Measurements from ENCODE around the gene TSR2.

Gene TSR2

DNA sequence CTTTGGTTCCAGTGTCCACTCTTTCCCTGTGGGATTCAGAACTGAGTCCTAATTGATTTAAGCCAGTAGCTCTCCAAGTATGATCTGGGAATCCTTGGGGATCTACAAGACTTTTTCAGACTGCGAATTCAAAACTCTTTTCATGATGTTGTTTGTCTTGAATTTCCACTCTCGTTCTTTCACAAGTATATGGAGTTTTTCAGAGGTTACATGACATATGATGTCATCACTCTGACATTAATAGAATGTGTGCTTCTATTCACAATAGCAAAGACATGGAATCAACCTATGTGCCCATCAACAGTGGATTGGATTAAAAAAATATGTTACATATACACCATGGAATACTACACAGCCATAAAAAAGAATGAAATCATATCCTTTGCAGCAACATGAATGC, 23.2 kb upstream of the TSR2 start:
- DNase-seq (ENCODE audit: low read depth), result no peak
- H3K4me3 ChIP-seq (ENCODE audit: low read depth, low read length), result no peak overlapping the region
- TF ChIP-seq, protein P1, sequence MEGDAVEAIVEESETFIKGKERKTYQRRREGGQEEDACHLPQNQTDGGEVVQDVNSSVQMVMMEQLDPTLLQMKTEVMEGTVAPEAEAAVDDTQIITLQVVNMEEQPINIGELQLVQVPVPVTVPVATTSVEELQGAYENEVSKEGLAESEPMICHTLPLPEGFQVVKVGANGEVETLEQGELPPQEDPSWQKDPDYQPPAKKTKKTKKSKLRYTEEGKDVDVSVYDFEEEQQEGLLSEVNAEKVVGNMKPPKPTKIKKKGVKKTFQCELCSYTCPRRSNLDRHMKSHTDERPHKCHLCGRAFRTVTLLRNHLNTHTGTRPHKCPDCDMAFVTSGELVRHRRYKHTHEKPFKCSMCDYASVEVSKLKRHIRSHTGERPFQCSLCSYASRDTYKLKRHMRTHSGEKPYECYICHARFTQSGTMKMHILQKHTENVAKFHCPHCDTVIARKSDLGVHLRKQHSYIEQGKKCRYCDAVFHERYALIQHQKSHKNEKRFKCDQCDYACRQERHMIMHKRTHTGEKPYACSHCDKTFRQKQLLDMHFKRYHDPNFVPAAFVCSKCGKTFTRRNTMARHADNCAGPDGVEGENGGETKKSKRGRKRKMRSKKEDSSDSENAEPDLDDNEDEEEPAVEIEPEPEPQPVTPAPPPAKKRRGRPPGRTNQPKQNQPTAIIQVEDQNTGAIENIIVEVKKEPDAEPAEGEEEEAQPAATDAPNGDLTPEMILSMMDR (IDR thresholded peaks at IDR 0.05; ENCODE audit: control insufficient read depth, extremely low read depth, insufficient read depth), result no peak

DNA sequence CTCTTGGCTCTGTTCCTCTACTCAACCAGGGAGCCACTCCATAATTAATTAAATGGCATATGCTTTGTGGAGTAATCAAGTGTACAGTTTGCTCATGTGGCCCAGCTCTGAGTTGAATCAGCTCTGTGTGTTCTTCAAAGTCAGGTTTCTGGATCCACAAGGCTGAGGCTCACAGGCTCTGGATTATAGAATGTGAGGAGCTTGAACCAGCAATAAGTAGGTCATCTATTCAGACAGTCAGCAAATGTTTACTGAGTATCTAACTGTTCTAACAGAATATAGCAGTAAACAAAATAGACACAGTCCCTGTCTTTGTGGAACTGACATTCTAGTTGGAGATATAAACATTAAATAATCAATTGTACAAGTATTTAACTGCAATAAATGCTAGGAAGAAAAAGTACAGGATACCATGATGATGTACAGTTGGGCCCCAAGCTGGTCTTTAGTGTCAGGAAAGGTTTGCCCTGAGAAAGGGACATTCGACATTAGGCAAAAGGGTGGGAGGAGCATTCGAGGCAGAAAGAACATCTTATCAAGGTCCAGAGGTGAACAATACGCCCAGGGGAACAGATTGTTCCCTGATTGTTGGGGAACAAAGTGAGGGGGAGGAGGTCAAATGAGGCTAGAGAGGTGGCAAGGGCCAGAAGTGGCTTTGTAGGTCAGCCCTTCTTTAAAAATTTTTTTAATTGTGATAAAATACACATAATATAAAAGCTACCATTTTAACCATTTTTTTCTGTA, 20.5 kb upstream of the TSR2 start:
- no peak overlapping the region for H3K4me3 ChIP-seq (ENCODE audit: low read depth, low read length)
- DNase-seq (ENCODE audit: low read depth), result no peak
- TF ChIP-seq, protein P1 (IDR thresholded peaks at IDR 0.05; ENCODE audit: control insufficient read depth, extremely low read depth, insufficient read depth), result no peak

DNA sequence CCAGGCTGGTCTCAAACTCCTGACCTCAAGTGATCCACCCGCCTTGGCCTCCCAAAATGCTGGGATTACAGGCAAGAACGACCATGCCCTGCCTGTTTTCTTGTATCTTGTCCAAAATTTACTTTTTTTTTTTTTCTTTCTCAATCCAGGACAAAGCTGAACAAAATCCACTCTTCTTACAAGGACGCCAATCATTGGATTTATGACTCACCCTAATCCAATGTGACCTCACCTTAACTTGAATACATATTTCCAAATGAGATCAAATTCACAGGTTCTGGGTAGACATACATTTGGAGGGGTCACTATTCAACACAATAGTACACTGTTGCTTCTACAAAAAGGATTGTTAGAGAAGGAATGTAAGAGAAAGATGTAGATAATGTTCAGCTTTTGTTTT, 18.0 kb upstream of the TSR2 start:
- DNase-seq (ENCODE audit: low read depth), result no peak
- TF ChIP-seq, protein P1 (IDR thresholded peaks at IDR 0.05; ENCODE audit: control insufficient read depth, extremely low read depth, insufficient read depth), result no peak
- H3K4me3 ChIP-seq (ENCODE audit: low read depth, low read length), result no peak overlapping the region

DNA sequence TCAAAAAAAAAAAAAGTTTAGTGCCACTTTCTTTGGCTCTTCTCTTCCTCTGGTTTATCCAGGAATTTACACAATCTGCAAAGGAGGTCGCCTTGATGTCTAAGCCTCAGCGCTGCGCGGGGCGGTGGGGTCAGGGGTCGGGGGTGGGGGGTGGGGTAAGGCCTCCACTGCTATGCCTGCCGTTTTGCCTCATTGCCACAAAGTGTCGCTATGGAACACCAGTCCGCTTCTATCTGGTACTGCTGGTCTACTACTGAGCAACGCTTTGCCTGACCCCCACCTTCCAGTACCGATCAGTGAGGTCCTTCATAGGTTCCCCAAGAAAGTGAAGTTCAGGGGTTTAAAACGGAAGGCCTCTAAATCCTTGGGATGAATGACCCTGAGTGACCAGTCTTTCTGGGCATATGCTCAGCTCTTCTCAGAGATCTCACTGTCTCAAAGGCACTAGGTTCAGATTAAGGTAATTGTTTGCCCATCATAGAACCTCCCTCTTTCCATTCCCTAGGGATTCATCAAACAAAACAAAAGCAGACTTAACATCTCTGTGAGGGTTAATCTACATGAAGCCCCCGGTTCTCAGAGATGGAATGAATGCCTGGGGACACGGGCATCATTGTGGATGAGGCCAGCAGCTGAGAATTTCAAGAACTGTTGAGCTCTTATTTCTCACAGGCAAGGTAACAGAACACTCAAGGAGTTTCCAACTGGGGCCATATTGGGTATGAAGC, 16.9 kb upstream of the TSR2 start:
- DNase-seq (ENCODE audit: low read depth), result no peak
- TF ChIP-seq, protein P1 (IDR thresholded peaks at IDR 0.05; ENCODE audit: control insufficient read depth, extremely low read depth, insufficient read depth), result no peak
- no peak overlapping the region for H3K4me3 ChIP-seq (ENCODE audit: low read depth, low read length)

DNA sequence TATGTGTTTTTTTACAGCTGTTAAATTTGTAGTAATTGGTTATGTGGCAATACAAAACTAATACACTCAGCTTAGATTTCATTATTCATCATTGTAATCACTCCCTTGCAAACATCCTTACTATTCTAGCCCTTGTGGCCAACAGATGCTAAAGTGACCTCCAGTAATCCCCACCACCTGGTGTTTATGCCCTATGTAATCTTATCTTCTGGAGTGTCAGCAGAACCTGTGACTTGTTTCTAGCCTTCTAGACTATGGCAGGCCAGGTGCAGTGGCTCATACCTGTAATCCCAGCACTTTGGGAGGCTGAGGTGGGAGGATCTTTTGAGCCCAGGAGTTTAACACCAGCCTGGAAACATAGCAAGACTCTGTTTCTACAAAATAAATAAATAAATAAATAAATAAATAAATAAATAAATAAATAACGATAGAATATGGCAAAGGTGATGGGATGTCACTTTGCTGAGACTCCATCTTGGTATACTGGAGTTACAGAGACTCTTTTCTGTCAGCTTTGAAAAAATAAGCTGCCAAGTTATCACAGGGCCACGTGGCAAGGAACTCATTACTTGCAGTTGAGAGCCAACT, 12.3 kb upstream of the TSR2 start:
- TF ChIP-seq, protein P1 (IDR thresholded peaks at IDR 0.05; ENCODE audit: control insufficient read depth, extremely low read depth, insufficient read depth), result no peak
- no peak overlapping the region for H3K4me3 ChIP-seq (ENCODE audit: low read depth, low read length)
- no peak for DNase-seq (ENCODE audit: low read depth)

DNA sequence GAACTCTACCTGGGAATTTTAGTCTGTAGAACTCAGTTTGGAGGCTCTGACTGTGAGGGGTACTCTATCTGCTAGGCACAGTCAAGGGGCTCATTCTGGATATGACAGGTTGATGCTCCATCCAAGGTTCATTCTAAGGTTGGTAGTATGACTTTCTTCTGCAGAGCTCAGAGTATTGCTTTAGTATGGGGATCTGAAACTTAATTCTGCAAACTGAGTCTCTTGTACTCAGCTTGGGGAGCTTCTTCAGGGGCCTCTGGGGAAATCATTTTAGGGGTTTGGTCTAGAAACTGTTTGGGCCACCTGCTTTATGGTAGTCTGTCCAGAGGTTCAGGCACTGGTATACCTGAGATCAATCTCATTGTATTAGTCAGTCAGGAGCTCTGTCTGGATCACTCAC, 9.7 kb upstream of the TSR2 start:
- DNase-seq (ENCODE audit: low read depth), result no peak
- no peak overlapping the region for H3K4me3 ChIP-seq (ENCODE audit: low read depth, low read length)
- TF ChIP-seq, protein P1 (IDR thresholded peaks at IDR 0.05; ENCODE audit: control insufficient read depth, extremely low read depth, insufficient read depth), result no peak

Measured in LNCaP clone FGC (cell line).